Activated CD4-positive, alpha-beta T cell treated with anti-CD3 and anti-CD28 coated beads, Interleukin-2, amount 50 U/mL, for 48 hours (primary cell): ENCODE measurements around the gene CDK16.

Experiments used
- DNase-seq, 2 experiments: peaks; one replicate each; pipeline ENCODE4 v3.0.0-alpha.2; 2020

The CDK16 gene

GRCh38 chrX:47209508-47210238 is 8.8 kb upstream of the CDK16 start:
- no peak for DNase-seq

- no peak for DNase-seq
Observed at GRCh38 chrX:47210661-47211425, 7.6 kb upstream of the CDK16 start.

GRCh38 chrX:47212381-47213293 is 5.8 kb upstream of the CDK16 start:
- no peak for DNase-seq

GRCh38 chrX:47214435-47215077 is 3.9 kb upstream of the CDK16 start:
- no peak for DNase-seq

GRCh38 chrX:47215291-47215900 is 3.1 kb upstream of the CDK16 start:
- no peak for DNase-seq

GRCh38 chrX:47216393-47216925 is 2.0 kb upstream of the CDK16 start:
- no peak for DNase-seq

GRCh38 chrX:47217121-47217851 is 1.2 kb upstream of the CDK16 start:
- peak in 1 of 2 experiments; percentile 30 for DNase-seq

- peak; percentile 94 to 96 for DNase-seq
Observed at GRCh38 chrX:47217852-47218279, 615 bp upstream of the CDK16 start.

GRCh38 chrX:47218920-47219815 is 687 bp downstream of the CDK16 start:
- DNase-seq: peak; percentile 48 to 62

GRCh38 chrX:47221756-47222155 is 3.3 kb downstream of the CDK16 start:
- DNase-seq: no peak

- no peak for DNase-seq
Observed at GRCh38 chrX:47222751-47223350, 4.4 kb downstream of the CDK16 start.

GRCh38 chrX:47223476-47224250 is 5.2 kb downstream of the CDK16 start:
- no peak for DNase-seq

- DNase-seq: no peak
Observed at GRCh38 chrX:47224266-47224895, 5.9 kb downstream of the CDK16 start.

GRCh38 chrX:47224896-47225290 is 6.4 kb downstream of the CDK16 start:
- DNase-seq: no peak

- DNase-seq: no peak
Observed at GRCh38 chrX:47226071-47226470, 7.6 kb downstream of the CDK16 start.

GRCh38 chrX:47226531-47227333 is 8.3 kb downstream of the CDK16 start:
- DNase-seq: no peak

GRCh38 chrX:47227334-47227583 is 8.8 kb downstream of the CDK16 start:
- no peak for DNase-seq
